Measurements from ENCODE around the gene LRFN2. TPM values are rescaled to one million over a fixed set of nuclear protein-coding genes. Genes with fewer than 3 reads are reported as not detected.

LRFN2 gene
- total RNA-seq, 1 experiment from 2014 or later, result 26.6 TPM

DNA sequence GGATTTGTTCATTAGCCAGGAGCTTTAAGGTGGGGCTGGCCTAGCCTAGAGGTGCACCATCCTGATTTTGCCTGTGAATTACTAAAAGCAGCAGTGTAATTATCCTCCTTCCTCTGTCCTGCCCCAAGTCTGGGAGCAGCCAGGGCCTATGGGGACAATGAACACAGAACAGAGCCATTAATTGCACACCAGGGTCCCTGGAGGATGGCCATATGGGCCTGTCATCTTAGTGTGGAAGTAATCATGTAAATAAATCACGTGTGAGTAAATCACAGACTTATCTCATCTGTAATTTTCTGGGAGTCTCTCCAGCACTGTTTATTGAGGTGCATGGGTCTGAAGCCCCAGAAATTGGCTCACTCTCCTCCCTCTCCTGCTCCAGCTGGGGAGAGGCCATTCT, 176.3 kb downstream of the LRFN2 start:
- ChIA-PET POLR2A (ENCODE audit: low non-redundant PET) (no interaction called here), CTCF (no interaction called here)
- TF ChIP-seq EZH2 (IDR thresholded peaks at IDR 0.05; ENCODE audit: borderline replicate concordance, low read depth, low read length, poor library complexity, severe bottlenecking), result no peak
- TF ChIP-seq, protein P1, sequence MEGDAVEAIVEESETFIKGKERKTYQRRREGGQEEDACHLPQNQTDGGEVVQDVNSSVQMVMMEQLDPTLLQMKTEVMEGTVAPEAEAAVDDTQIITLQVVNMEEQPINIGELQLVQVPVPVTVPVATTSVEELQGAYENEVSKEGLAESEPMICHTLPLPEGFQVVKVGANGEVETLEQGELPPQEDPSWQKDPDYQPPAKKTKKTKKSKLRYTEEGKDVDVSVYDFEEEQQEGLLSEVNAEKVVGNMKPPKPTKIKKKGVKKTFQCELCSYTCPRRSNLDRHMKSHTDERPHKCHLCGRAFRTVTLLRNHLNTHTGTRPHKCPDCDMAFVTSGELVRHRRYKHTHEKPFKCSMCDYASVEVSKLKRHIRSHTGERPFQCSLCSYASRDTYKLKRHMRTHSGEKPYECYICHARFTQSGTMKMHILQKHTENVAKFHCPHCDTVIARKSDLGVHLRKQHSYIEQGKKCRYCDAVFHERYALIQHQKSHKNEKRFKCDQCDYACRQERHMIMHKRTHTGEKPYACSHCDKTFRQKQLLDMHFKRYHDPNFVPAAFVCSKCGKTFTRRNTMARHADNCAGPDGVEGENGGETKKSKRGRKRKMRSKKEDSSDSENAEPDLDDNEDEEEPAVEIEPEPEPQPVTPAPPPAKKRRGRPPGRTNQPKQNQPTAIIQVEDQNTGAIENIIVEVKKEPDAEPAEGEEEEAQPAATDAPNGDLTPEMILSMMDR (conservative IDR thresholded peaks at IDR 0.05; ENCODE audit: low read depth, low read length), result no peak
- peak; percentile 79 for DNase-seq (ENCODE audit: low spot score)
- intact Hi-C loops (cut with micrococcal nuclease; ENCODE audit: unreplicated experiment), result no loop called here
- Histone ChIP-seq H3K36me3 (ENCODE audit: insufficient read depth, low read length, poor library complexity, severe bottlenecking) (no peaks in the 10 kb centered on the region), H3K4me1 (ENCODE audit: insufficient read depth, low read length, poor library complexity, severe bottlenecking) (peaks cover 34% of the 10 kb centered on the region), H3K4me3 (ENCODE audit: low read depth, low read length, poor library complexity, severe bottlenecking) (no peak overlapping the region), H3K27me3 (replicated peaks; ENCODE audit: insufficient read depth, low read depth, low read length, poor library complexity) (no peaks in the 10 kb centered on the region), H3K27ac (ENCODE audit: low read depth, low read length, poor library complexity, severe bottlenecking) (peak overlapping the region; percentile 49), H3K9me3 (ENCODE audit: low read depth, low read length, poor library complexity, severe bottlenecking) (no peaks in the 10 kb centered on the region)
- BruUV-seq (replicated peaks), result no TSS peak

DNA sequence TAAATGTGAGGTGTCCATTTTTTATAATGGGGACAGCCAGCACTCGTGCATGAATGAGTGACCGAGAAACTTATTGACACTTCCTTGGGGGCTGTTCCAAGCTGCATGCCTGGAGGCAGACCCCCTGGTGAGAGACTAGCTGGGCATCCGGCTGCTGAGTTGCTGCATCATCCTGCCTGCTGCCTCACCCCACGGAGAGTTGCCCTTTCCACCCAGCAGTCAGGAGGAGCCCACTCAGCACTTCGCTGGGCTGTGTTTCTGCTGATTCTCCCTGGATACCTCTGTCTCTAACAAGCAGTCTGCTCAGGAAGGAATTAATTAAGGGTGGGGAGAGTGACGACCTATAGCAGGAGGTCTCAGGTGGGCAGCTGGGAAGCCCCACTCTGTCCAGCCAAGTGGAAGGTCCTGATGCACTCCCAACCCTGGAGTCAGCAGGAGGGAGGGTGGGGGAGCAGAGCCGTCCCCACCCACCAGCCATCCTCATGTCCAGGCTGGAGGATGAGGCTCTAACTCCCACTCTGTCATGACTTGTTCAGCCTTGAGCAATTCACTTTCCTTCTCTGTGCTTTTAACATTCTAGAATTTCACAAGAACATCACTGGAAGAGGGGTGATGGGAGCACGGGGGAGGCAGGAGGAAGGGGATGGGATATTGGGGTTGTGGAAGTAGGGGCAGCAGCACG, 177.3 kb downstream of the LRFN2 start:
- DNase-seq (ENCODE audit: low spot score), result peak; percentile 69

DNA sequence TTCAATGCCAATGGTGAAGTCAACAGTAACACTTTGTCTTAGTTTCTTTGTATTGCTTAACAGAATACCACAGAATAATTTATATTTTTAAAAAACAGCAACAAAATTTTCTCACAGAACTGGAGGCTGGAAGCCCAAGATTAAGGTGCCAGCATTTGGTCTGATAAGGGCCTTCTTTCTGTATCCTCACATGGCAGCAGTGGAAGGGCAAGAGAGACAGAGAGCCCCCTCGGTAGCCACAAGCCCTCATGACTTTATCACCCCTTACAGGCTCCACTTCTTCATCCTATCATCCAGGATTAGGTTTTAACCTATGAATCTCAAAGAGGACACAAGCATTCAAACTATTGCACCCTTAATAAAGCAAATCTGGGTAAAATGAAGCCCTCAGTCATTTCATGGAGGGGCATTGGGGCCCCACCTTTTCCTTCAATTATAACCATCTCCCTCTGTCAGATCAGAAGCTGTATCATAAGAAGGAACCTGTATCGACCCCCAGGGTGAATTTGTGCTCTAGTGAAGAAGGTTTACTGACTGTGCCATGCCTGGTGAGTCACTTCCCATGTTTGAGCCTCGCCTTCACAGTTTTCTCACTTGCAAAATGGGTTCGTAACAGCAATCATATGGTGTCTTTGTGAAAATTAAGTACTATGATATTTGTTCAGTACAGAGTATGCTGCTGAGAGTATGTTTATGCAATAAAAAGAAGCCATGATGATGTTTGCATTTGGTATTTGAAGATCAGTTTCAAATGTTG, 178.2 kb downstream of the LRFN2 start:
- intact Hi-C loops (cut with micrococcal nuclease; ENCODE audit: unreplicated experiment), result no loop called here
- POLR2A ChIA-PET (ENCODE audit: low non-redundant PET), result no interaction called here
- CTCF ChIA-PET, result no interaction called here
- H3K4me1 ChIP-seq (ENCODE audit: insufficient read depth, low read length, poor library complexity, severe bottlenecking), result peaks cover 34% of the 10 kb centered on the region
- no peak for DNase-seq (ENCODE audit: low spot score)
- no peaks in the 10 kb centered on the region for H3K9me3 ChIP-seq (ENCODE audit: low read depth, low read length, poor library complexity, severe bottlenecking)
- no peak overlapping the region for H3K4me3 ChIP-seq (ENCODE audit: low read depth, low read length, poor library complexity, severe bottlenecking)
- no TSS peak for BruUV-seq (replicated peaks)
- no peaks in the 10 kb centered on the region for H3K27me3 ChIP-seq (replicated peaks; ENCODE audit: insufficient read depth, low read depth, low read length, poor library complexity)
- no peaks in the 10 kb centered on the region for H3K36me3 ChIP-seq (ENCODE audit: insufficient read depth, low read length, poor library complexity, severe bottlenecking)
- no peak for TF ChIP-seq EZH2 (IDR thresholded peaks at IDR 0.05; ENCODE audit: borderline replicate concordance, low read depth, low read length, poor library complexity, severe bottlenecking)
- H3K27ac ChIP-seq (ENCODE audit: low read depth, low read length, poor library complexity, severe bottlenecking), result no peak overlapping the region

More for the DNA sequence above, 177.3 kb downstream of the LRFN2 start:
- CTCF ChIA-PET, result no interaction called here
- no peak overlapping the region for H3K4me3 ChIP-seq (ENCODE audit: low read depth, low read length, poor library complexity, severe bottlenecking)
- TF ChIP-seq, protein P1 (conservative IDR thresholded peaks at IDR 0.05; ENCODE audit: low read depth, low read length), result no peak
- no peak for TF ChIP-seq EZH2 (IDR thresholded peaks at IDR 0.05; ENCODE audit: borderline replicate concordance, low read depth, low read length, poor library complexity, severe bottlenecking)
- peaks cover 34% of the 10 kb centered on the region for H3K4me1 ChIP-seq (ENCODE audit: insufficient read depth, low read length, poor library complexity, severe bottlenecking)
- H3K9me3 ChIP-seq (ENCODE audit: low read depth, low read length, poor library complexity, severe bottlenecking), result no peaks in the 10 kb centered on the region
- H3K27me3 ChIP-seq (replicated peaks; ENCODE audit: insufficient read depth, low read depth, low read length, poor library complexity), result no peaks in the 10 kb centered on the region
- BruUV-seq (replicated peaks), result no TSS peak
- POLR2A ChIA-PET (ENCODE audit: low non-redundant PET), result no interaction called here
- no peaks in the 10 kb centered on the region for H3K36me3 ChIP-seq (ENCODE audit: insufficient read depth, low read length, poor library complexity, severe bottlenecking)
- H3K27ac ChIP-seq (ENCODE audit: low read depth, low read length, poor library complexity, severe bottlenecking), result no peak overlapping the region
- intact Hi-C loops (cut with micrococcal nuclease; ENCODE audit: unreplicated experiment), result no loop called here
